ENCODE data around the gene GATA6.

Gene GATA6

DNA sequence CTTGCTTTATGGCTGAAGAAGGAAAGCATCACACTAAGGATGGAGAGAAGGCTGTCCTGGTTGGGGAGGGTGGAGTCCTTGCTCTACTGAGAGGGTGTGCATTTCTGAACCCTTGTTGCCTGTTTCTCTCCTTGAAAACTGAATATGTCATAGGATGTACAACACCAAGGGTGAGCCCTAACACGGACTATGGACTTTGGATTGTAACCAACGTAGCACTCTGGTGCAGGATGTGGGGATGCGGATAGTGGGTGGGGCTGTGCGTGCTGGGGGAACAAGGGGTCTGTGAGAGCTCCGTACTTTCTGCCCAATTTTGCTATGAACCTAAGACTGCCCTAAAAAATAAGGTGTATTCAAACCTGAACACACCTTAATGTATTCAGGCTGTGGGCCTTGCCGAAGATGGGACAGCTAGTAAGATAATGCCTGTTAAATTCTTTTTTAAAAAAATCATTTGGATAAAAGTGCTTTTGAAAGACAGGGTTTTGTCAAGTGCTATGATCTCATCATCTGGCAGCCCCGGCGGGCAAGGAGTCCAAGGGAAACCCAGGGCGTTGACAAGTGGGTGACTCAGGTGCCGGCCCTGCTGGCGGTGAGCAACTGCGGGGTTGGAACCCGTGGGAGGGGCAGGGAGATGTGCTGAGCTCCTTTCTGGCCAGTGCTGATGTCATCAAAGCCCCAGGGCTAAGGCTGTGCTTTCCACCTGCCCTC is 54.0 kb downstream of the GATA6 start:
- no peak for TF ChIP-seq EZH2 (IDR thresholded peaks at IDR 0.05; ENCODE audit: borderline replicate concordance, low read depth, low read length, severe bottlenecking)
- TF ChIP-seq, protein P1, sequence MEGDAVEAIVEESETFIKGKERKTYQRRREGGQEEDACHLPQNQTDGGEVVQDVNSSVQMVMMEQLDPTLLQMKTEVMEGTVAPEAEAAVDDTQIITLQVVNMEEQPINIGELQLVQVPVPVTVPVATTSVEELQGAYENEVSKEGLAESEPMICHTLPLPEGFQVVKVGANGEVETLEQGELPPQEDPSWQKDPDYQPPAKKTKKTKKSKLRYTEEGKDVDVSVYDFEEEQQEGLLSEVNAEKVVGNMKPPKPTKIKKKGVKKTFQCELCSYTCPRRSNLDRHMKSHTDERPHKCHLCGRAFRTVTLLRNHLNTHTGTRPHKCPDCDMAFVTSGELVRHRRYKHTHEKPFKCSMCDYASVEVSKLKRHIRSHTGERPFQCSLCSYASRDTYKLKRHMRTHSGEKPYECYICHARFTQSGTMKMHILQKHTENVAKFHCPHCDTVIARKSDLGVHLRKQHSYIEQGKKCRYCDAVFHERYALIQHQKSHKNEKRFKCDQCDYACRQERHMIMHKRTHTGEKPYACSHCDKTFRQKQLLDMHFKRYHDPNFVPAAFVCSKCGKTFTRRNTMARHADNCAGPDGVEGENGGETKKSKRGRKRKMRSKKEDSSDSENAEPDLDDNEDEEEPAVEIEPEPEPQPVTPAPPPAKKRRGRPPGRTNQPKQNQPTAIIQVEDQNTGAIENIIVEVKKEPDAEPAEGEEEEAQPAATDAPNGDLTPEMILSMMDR (IDR thresholded peaks at IDR 0.05; ENCODE audit: borderline replicate concordance, extremely low read depth, low read length, poor library complexity, severe bottlenecking), result no peak
- H3K9me3 ChIP-seq (ENCODE audit: insufficient read depth, low read length, severe bottlenecking), result no peaks in the 10 kb centered on the region
- ATAC-seq (ENCODE audit: insufficient read depth, low read depth), result no peak

DNA sequence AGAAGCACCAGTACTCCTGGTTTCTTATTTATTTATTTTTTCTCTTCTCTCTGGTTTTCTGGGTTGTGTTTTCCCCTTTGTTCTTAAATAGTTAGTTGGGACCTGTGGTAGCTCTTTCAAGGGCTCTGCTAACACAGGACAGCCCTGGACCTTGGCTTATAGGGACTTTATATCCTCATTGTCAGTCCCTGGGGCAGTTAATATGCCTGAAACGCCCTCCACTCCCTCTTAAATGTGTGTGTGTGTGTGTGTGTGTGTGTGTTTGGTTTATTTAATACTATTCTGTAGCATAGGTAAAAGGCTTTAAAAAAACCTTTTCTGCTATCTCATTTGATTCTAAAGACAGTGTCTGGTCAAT is 54.6 kb downstream of the GATA6 start:
- Histone ChIP-seq H3K36me3 (ENCODE audit: insufficient read depth, low read length) (no peaks in the 10 kb centered on the region), H3K9ac (ENCODE audit: low read depth, low read length) (no peak overlapping the region), H3K4me1 (ENCODE audit: insufficient read depth, low read length) (peaks cover 18% of the 10 kb centered on the region), H3K27ac (ENCODE audit: low read length) (no peak overlapping the region), H3K9me3 (ENCODE audit: insufficient read depth, low read length, severe bottlenecking) (no peaks in the 10 kb centered on the region), H3K79me2 (ENCODE audit: insufficient read depth, low read length) (no peaks in the 10 kb centered on the region), H2AFZ (ENCODE audit: low read depth, low read length) (no peak overlapping the region), H4K20me1 (ENCODE audit: insufficient read depth, low read length) (no peaks in the 10 kb centered on the region), H3K4me3 (ENCODE audit: low read depth in 1 of 2, low read length in 2 of 2) (no peak overlapping the region), H3K4me2 (ENCODE audit: insufficient read depth, low read length) (no peak overlapping the region), H3K27me3 (ENCODE audit: insufficient read depth, low read length, poor library complexity) (no peaks in the 10 kb centered on the region)
- DNase-seq, result no peak
- TF ChIP-seq, protein P1 (IDR thresholded peaks at IDR 0.05; ENCODE audit: borderline replicate concordance, extremely low read depth, low read length, poor library complexity, severe bottlenecking), result no peak
- no peak for TF ChIP-seq EZH2 (IDR thresholded peaks at IDR 0.05; ENCODE audit: borderline replicate concordance, low read depth, low read length, severe bottlenecking)
- no peak for ATAC-seq (ENCODE audit: insufficient read depth, low read depth)

More for the DNA sequence above, 54.0 kb downstream of the GATA6 start:
- H2AFZ ChIP-seq (ENCODE audit: low read depth, low read length), result no peak overlapping the region
- no peak for DNase-seq
- H3K79me2 ChIP-seq (ENCODE audit: insufficient read depth, low read length), result no peaks in the 10 kb centered on the region
- H3K4me1 ChIP-seq (ENCODE audit: insufficient read depth, low read length), result peaks cover 18% of the 10 kb centered on the region
- no peak overlapping the region for H3K9ac ChIP-seq (ENCODE audit: low read depth, low read length)
- H4K20me1 ChIP-seq (ENCODE audit: insufficient read depth, low read length), result no peaks in the 10 kb centered on the region
- no peaks in the 10 kb centered on the region for H3K36me3 ChIP-seq (ENCODE audit: insufficient read depth, low read length)
- no peak overlapping the region for H3K4me3 ChIP-seq (ENCODE audit: low read depth in 1 of 2, low read length in 2 of 2)
- no peak overlapping the region for H3K27ac ChIP-seq (ENCODE audit: low read length)
- no peaks in the 10 kb centered on the region for H3K27me3 ChIP-seq (ENCODE audit: insufficient read depth, low read length, poor library complexity)
- H3K4me2 ChIP-seq (ENCODE audit: insufficient read depth, low read length), result no peak overlapping the region

DNA sequence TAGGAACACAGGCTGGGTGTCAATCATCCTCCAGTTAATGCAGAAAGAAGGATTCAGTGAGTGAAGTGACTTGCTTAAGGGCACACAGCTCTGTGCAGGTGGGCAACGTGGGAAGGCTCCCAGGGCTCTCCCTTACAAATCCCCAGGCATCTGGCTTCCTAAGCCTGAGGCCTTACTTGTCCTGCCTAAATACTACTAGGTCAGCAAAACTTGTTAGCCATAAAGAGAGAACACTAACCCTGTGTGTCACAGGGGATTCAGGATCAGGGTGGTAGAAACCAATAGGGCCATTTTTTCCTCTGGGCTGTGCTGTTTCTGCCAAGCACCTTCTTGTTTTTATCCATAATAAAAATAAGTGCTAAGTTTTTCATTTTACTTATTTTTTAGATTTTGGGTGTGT is 55.0 kb downstream of the GATA6 start:
- H3K79me2 ChIP-seq (ENCODE audit: insufficient read depth, low read length), result no peaks in the 10 kb centered on the region
- no peak overlapping the region for H2AFZ ChIP-seq (ENCODE audit: low read depth, low read length)
- no peak overlapping the region for H3K4me3 ChIP-seq (ENCODE audit: low read depth in 1 of 2, low read length in 2 of 2)
- no peaks in the 10 kb centered on the region for H4K20me1 ChIP-seq (ENCODE audit: insufficient read depth, low read length)
- no peaks in the 10 kb centered on the region for H3K27me3 ChIP-seq (ENCODE audit: insufficient read depth, low read length, poor library complexity)
- TF ChIP-seq, protein P1 (IDR thresholded peaks at IDR 0.05; ENCODE audit: borderline replicate concordance, extremely low read depth, low read length, poor library complexity, severe bottlenecking), result no peak
- TF ChIP-seq EZH2 (IDR thresholded peaks at IDR 0.05; ENCODE audit: borderline replicate concordance, low read depth, low read length, severe bottlenecking), result no peak
- no peak for DNase-seq
- no peak overlapping the region for H3K4me2 ChIP-seq (ENCODE audit: insufficient read depth, low read length)
- no peaks in the 10 kb centered on the region for H3K36me3 ChIP-seq (ENCODE audit: insufficient read depth, low read length)
- H3K9me3 ChIP-seq (ENCODE audit: insufficient read depth, low read length, severe bottlenecking), result no peaks in the 10 kb centered on the region
- no peak overlapping the region for H3K9ac ChIP-seq (ENCODE audit: low read depth, low read length)
- no peak overlapping the region for H3K27ac ChIP-seq (ENCODE audit: low read length)
- peaks cover 18% of the 10 kb centered on the region for H3K4me1 ChIP-seq (ENCODE audit: insufficient read depth, low read length)
- no peak for ATAC-seq (ENCODE audit: insufficient read depth, low read depth)
